SK-N-SH (cell line): ENCODE data around the gene CEP152.
A peak's percentile ranks its signal among the peaks of the same experiment; 100 is the strongest.

Experiments
- CTCF ChIP-seq: fragments of 200-600 bp; sonication (generic); IDR thresholded peaks from 2 replicates; pipeline ENCODE4 v1.6.1; 2017; ENCODE audit warnings: antibody characterized with exemption, mild to moderate bottlenecking, moderate library complexity
- MAX ChIP-seq: IDR thresholded peaks from 2 replicates; pipeline ENCODE4 v1.4.0; 2012; ENCODE audit warnings: low read depth
- MXI1 ChIP-seq: IDR thresholded peaks from 2 replicates; pipeline ENCODE4 v1.6.1; 2012; ENCODE audit warnings: mild to moderate bottlenecking, low read depth, low read length, improper control_type of control experiment
- NRF1 ChIP-seq: IDR thresholded peaks from 2 replicates; pipeline ENCODE4 v1.6.1; 2012; ENCODE audit warnings: low read depth, mild to moderate bottlenecking, low read length
- RAD21 ChIP-seq: IDR thresholded peaks from 2 replicates; pipeline ENCODE4 v1.6.1; 2012; ENCODE audit warnings: mild to moderate bottlenecking, low read length
- SIN3A ChIP-seq: IDR thresholded peaks from 2 replicates; pipeline ENCODE4 v1.6.1; 2012; ENCODE audit warnings: low read depth, mild to moderate bottlenecking, low read length, moderate library complexity, borderline replicate concordance
- USF1 ChIP-seq: IDR thresholded peaks from 2 replicates; pipeline ENCODE4 v1.4.0; 2012; ENCODE audit warnings: low read depth, borderline replicate concordance
- USF2 ChIP-seq: fragments of 150-350 bp; IDR thresholded peaks from 2 replicates; pipeline ENCODE4 v1.6.1; 2017; ENCODE audit warnings: antibody characterized with exemption, low read length, low read depth, borderline replicate concordance

GRCh38 chr15:48855501-48856440 lies 44.9 kb upstream of the CEP152 start:
- TF ChIP-seq CTCF (peak; percentile 66), MAX (no peak), RAD21 (peak; percentile 70), MXI1 (no peak), USF2 (no peak), USF1 (no peak), SIN3A (no peak), NRF1 (no peak)
